HepG2 (cell line): ENCODE results near the gene ITGA7.

Source experiments
- BRCA1 ChIP-seq: sonication (generic); formaldehyde crosslinking; IDR thresholded peaks from 2 replicates; pipeline ENCODE4 v1.4.0; 2020; ENCODE audit warnings: missing genetic modification reagents
- HIVEP1 ChIP-seq: sonication (generic); formaldehyde crosslinking; IDR thresholded peaks from 2 replicates; pipeline ENCODE4 v1.4.0; 2020; ENCODE audit warnings: mild to moderate bottlenecking, missing genetic modification reagents
- MAFG ChIP-seq: sonication (generic); formaldehyde crosslinking; IDR thresholded peaks from 2 replicates; pipeline ENCODE4 v1.5.1; 2020; ENCODE audit warnings: mild to moderate bottlenecking, missing genetic modification reagents
- POLR2A ChIP-seq, 2 experiments: IDR thresholded peaks; 2 replicates each; pipeline ENCODE4 v1.6.1; 2011; ENCODE audit warnings: low read depth in 2 of 2, low read length in 2 of 2, mild to moderate bottlenecking in 1 of 2, moderate library complexity in 1 of 2; ENCODE audit not compliant: insufficient read depth in 1 of 2
- SIN3B ChIP-seq: fragments of 150-350 bp; IDR thresholded peaks from 2 replicates; pipeline ENCODE4 v1.6.1; 2014; ENCODE audit warnings: low read length
- ZBTB42 ChIP-seq: sonication (generic); formaldehyde crosslinking; IDR thresholded peaks from 2 replicates; pipeline ENCODE4 v1.5.0; 2020; ENCODE audit warnings: mild to moderate bottlenecking, missing genetic modification reagents
- ZC3H4 ChIP-seq: sonication (generic); formaldehyde crosslinking; IDR thresholded peaks from 2 replicates; pipeline ENCODE4 v1.4.0; 2020; ENCODE audit warnings: missing genetic modification reagents, borderline replicate concordance
- ZNF274 ChIP-seq: sonication (generic); formaldehyde crosslinking; IDR thresholded peaks from 2 replicates; pipeline ENCODE4 v1.5.1; 2020; ENCODE audit warnings: mild to moderate bottlenecking, missing genetic modification reagents
- ZNF792 ChIP-seq: IDR thresholded peaks from 2 replicates; pipeline ENCODE4 v1.6.1; 2016
- TF ChIP-seq, protein P1 (sequence below): sonication (generic); formaldehyde crosslinking; IDR thresholded peaks from 2 replicates; pipeline ENCODE4 v1.5.0; 2020; ENCODE audit warnings: mild to moderate bottlenecking, missing genetic modification reagents, moderate library complexity
- TF ChIP-seq, protein P2 (sequence below): IDR thresholded peaks from 2 replicates; pipeline ENCODE4 v1.6.1; 2012; ENCODE audit warnings: inconsistent platforms

DNA sequence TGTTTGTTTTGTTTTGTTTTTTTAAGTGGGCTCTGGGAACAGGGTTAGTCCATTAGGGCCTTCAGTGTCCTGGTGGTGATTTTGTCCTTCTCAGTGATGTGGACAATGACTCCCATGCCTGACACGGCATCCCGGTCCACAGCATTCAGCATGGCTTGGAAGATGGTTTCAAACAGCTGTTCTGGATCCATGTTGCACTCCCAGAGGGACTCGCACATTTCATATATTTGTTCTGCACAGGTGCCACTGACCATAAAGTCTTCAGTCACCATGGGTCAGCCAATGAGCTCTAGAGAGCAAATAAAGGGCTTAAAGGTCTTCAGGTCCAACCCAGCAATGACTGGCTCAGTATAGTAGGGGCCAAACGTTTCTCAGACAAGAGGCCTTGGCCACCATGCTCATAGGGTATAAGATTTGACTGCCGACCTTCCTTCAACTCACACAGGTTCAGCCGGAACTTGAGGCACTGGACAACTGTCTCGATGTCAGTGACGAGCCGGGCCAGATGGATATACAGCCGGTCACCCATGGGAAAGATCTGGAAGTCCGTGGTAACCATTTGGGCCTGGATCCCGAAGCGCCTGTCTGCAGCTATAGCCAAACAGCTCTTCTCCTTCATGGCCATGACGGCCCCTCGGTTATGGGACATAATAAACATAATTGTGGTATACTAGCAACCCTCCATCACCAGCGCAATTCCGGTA lies 53.0 kb downstream of the ITGA7 start:
- TF ChIP-seq ZNF792 (CRISPR knock-in tag) (no peak), HIVEP1 (CRISPR knock-in tag) (no peak), ZBTB42 (no peak), SIN3B (no peak), ZNF274 (CRISPR knock-in tag) (no peak), ZC3H4 (CRISPR knock-in tag) (no peak), POLR2A (IDR thresholded peaks at IDR 0.05; ENCODE audit: insufficient read depth in 1 of 2, low read depth in 2 of 2, low read length in 2 of 2) (no peak), BRCA1 (CRISPR knock-in tag) (no peak), MAFG (CRISPR knock-in tag) (no peak)
- TF ChIP-seq, protein P1, sequence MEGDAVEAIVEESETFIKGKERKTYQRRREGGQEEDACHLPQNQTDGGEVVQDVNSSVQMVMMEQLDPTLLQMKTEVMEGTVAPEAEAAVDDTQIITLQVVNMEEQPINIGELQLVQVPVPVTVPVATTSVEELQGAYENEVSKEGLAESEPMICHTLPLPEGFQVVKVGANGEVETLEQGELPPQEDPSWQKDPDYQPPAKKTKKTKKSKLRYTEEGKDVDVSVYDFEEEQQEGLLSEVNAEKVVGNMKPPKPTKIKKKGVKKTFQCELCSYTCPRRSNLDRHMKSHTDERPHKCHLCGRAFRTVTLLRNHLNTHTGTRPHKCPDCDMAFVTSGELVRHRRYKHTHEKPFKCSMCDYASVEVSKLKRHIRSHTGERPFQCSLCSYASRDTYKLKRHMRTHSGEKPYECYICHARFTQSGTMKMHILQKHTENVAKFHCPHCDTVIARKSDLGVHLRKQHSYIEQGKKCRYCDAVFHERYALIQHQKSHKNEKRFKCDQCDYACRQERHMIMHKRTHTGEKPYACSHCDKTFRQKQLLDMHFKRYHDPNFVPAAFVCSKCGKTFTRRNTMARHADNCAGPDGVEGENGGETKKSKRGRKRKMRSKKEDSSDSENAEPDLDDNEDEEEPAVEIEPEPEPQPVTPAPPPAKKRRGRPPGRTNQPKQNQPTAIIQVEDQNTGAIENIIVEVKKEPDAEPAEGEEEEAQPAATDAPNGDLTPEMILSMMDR: no peak
- TF ChIP-seq, protein P2, sequence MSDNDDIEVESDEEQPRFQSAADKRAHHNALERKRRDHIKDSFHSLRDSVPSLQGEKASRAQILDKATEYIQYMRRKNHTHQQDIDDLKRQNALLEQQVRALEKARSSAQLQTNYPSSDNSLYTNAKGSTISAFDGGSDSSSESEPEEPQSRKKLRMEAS: no peak
